ENCODE results near the gene KRTAP12-3. TPM values are rescaled to one million over a fixed set of nuclear protein-coding genes. Genes with fewer than 3 reads are reported as not detected.
"Not testable (repeated sequence)": the region's sequence is repeated elsewhere in the genome, so short reads cannot be mapped to it uniquely, and the experiment has no call there.

The KRTAP12-3 gene
- total RNA-seq, 1 experiment from 2014 or later = not detected

DNA sequence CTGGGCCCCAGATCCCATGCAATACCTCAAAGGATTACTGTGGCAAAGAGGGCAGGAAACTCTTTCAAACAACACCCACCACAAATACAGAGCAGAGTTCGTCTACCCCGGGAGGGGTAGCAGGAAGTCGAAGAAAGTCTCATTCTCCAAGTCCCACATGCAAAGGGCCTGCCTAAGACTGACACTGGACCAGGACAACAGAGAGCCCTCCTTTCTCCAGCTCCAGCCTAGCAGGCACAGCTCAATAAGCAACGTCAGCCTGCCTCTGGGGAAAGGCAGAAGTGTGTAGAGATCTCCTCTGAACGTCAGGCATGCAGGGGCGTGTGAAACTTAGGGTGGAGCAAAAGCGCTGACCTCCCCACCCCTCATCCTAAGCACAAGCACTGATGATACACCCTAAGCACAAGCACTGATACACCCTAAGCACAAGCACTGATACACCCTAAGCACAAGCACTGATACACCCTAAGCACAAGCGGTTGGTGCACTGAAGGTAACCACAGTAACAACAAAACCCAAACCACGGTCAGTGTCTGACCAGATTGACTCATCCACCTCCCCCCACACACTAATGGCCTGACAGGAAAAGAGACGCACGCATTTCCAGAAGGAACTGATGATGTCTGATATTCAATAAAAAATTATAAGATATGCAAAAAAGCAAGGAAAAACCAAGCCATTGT, 1.3 kb downstream of the KRTAP12-3 start:
- Histone ChIP-seq H3K4me1 (ENCODE audit: insufficient read depth, low read length, poor library complexity, severe bottlenecking) (no peaks in the 10 kb centered on the region), H3K27ac (ENCODE audit: low read depth, low read length, poor library complexity, severe bottlenecking) (no peak overlapping the region), H3K36me3 (ENCODE audit: insufficient read depth, low read length, poor library complexity, severe bottlenecking) (no peaks in the 10 kb centered on the region), H3K9me3 (ENCODE audit: low read depth, low read length, poor library complexity, severe bottlenecking) (no peaks in the 10 kb centered on the region), H3K4me3 (ENCODE audit: low read depth, low read length, poor library complexity, severe bottlenecking) (no peak overlapping the region), H3K27me3 (replicated peaks; ENCODE audit: insufficient read depth, low read depth, low read length, poor library complexity) (no peaks in the 10 kb centered on the region)
- ChIA-PET POLR2A (ENCODE audit: low non-redundant PET) (no interaction called here), CTCF (no interaction called here)
- no TSS peak for BruUV-seq (replicated peaks)
- intact Hi-C loops (cut with micrococcal nuclease; ENCODE audit: unreplicated experiment) = no loop called here
- DNase-seq (ENCODE audit: low spot score) = no peak
- TF ChIP-seq CTCF (conservative IDR thresholded peaks at IDR 0.05; ENCODE audit: low read depth, low read length) = no peak
- TF ChIP-seq EZH2 (IDR thresholded peaks at IDR 0.05; ENCODE audit: borderline replicate concordance, low read depth, low read length, poor library complexity, severe bottlenecking) = no peak

GRCh38 chr21:44661567-44661966, 3.8 kb downstream of the KRTAP12-3 start:
- BruUV-seq (replicated peaks); H3K27me3 ChIP-seq (replicated peaks; ENCODE audit: insufficient read depth, low read depth, low read length, poor library complexity); CTCF ChIA-PET; H3K4me3 ChIP-seq (ENCODE audit: low read depth, low read length, poor library complexity, severe bottlenecking); H3K36me3 ChIP-seq (ENCODE audit: insufficient read depth, low read length, poor library complexity, severe bottlenecking); intact Hi-C loops (cut with micrococcal nuclease; ENCODE audit: unreplicated experiment); H3K9me3 ChIP-seq (ENCODE audit: low read depth, low read length, poor library complexity, severe bottlenecking); DNase-seq (ENCODE audit: low spot score); POLR2A ChIA-PET (ENCODE audit: low non-redundant PET); H3K4me1 ChIP-seq (ENCODE audit: insufficient read depth, low read length, poor library complexity, severe bottlenecking); H3K27ac ChIP-seq (ENCODE audit: low read depth, low read length, poor library complexity, severe bottlenecking): not testable (repeated sequence)

DNA sequence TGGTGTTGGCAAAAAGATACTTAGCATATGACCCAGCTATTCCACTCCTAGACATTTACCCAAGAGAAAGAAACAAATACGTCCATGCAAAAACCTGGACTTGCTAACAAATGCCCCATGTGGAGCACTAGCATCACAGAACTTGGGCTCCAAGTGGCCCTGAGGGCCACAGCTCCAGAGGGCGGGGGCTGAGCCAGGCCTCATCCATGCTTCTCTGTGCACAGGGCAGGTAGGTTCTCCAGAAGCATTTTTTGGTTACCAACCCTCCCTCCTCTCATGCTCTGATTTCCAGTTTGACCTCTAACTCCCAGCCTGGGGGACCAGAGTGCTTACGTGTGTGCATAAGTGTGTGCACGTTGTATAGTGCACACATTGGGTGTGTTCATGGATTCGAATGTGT, 7.0 kb downstream of the KRTAP12-3 start:
- H3K4me3 ChIP-seq (ENCODE audit: low read depth, low read length, poor library complexity, severe bottlenecking) = no peak overlapping the region
- BruUV-seq (replicated peaks) = no TSS peak
- no peaks in the 10 kb centered on the region for H3K27me3 ChIP-seq (replicated peaks; ENCODE audit: insufficient read depth, low read depth, low read length, poor library complexity)
- no peak overlapping the region for H3K27ac ChIP-seq (ENCODE audit: low read depth, low read length, poor library complexity, severe bottlenecking)
- no peak for TF ChIP-seq EZH2 (IDR thresholded peaks at IDR 0.05; ENCODE audit: borderline replicate concordance, low read depth, low read length, poor library complexity, severe bottlenecking)
- no peak for TF ChIP-seq CTCF (conservative IDR thresholded peaks at IDR 0.05; ENCODE audit: low read depth, low read length)
- peaks cover 4% of the 10 kb centered on the region for H3K9me3 ChIP-seq (ENCODE audit: low read depth, low read length, poor library complexity, severe bottlenecking)
- intact Hi-C loops (cut with micrococcal nuclease; ENCODE audit: unreplicated experiment) = no loop called here
- CTCF ChIA-PET = no interaction called here
- H3K36me3 ChIP-seq (ENCODE audit: insufficient read depth, low read length, poor library complexity, severe bottlenecking) = no peaks in the 10 kb centered on the region
- no peak for DNase-seq (ENCODE audit: low spot score)
- POLR2A ChIA-PET (ENCODE audit: low non-redundant PET) = no interaction called here
- no peaks in the 10 kb centered on the region for H3K4me1 ChIP-seq (ENCODE audit: insufficient read depth, low read length, poor library complexity, severe bottlenecking)

All from A673 (cell line).